Common myeloid progenitor, CD34-positive (primary cell): Measurements from ENCODE around the gene KDM1A.

Source experiments
- CTCF ChIA-PET: fragments of 350-600 bp; sonication (Branson Sonifier 250); formaldehyde crosslinking; loops from one replicate; lab custom pipeline; 2021; ENCODE audit warnings: antibody characterized with exemption; lab: Charles Lee
- POLR2A ChIA-PET: fragments of 350-600 bp; sonication (Branson Sonifier 250); formaldehyde crosslinking; loops from one replicate; lab custom pipeline; 2021; ENCODE audit warnings: antibody characterized with exemption; lab: Charles Lee
- DNase-seq, 3 donors: peaks; one replicate each; pipeline versions ENCODE4 v3.0.0 to v3.0.0-alpha.2; 2013
- H3K27ac ChIP-seq, 2 experiments: 1 replicate in 1 of 2; 2 replicates in 1 of 2; pipeline ENCODE4 v1.7.0; 2013; ENCODE audit warnings: inconsistent platforms in 2 of 2, low read length in 2 of 2, mild to moderate bottlenecking in 2 of 2, low read depth in 1 of 2, moderate library complexity in 1 of 2; ENCODE audit not compliant: severe bottlenecking in 2 of 2, insufficient read depth in 1 of 2, poor library complexity in 1 of 2
- H3K27me3 ChIP-seq, 5 experiments: replicated peaks in 2 of 5; 1 replicate in 3 of 5; 2 replicates in 2 of 5; pipeline versions ENCODE4 v1.6.1 to v1.7.0; 2013; ENCODE audit warnings: low read length in 4 of 5, mild to moderate bottlenecking in 2 of 5, moderate library complexity in 2 of 5, inconsistent platforms in 1 of 5; ENCODE audit not compliant: insufficient read depth in 5 of 5, control insufficient read depth in 4 of 5
- H3K36me3 ChIP-seq, 4 experiments: 1 replicate in 2 of 4; 2 replicates in 2 of 4; pipeline versions ENCODE4 v1.6.1 to v1.7.0; 2013; ENCODE audit warnings: low read length in 3 of 4, control low read depth in 1 of 4, mild to moderate bottlenecking in 1 of 4; ENCODE audit not compliant: control insufficient read depth in 4 of 4, insufficient read depth in 4 of 4
- H3K4me1 ChIP-seq, 4 experiments: 1 replicate in 3 of 4; 2 replicates in 1 of 4; pipeline versions ENCODE4 v1.6.1 to v1.7.1; 2013; ENCODE audit warnings: low read length in 3 of 4, mild to moderate bottlenecking in 3 of 4, control low read depth in 1 of 4, inconsistent platforms in 1 of 4, moderate library complexity in 1 of 4; ENCODE audit not compliant: control insufficient read depth in 4 of 4, insufficient read depth in 4 of 4; ENCODE audit errors: control extremely low read depth in 1 of 4
- H3K4me3 ChIP-seq, 7 experiments: 1 replicate in 4 of 7; 2 replicates in 3 of 7; pipeline versions ENCODE4 v1.5.1 to v1.7.0; 2013; ENCODE audit warnings: mild to moderate bottlenecking in 7 of 7, low read length in 6 of 7, moderate library complexity in 6 of 7, inconsistent platforms in 2 of 7, low read depth in 2 of 7, control low read depth in 1 of 7; ENCODE audit not compliant: insufficient read depth in 4 of 7, control insufficient read depth in 1 of 7; ENCODE audit errors: extremely low read depth in 1 of 7
- H3K9me3 ChIP-seq, 5 experiments: 1 replicate in 4 of 5; 2 replicates in 1 of 5; pipeline versions ENCODE4 v1.6.1 to v1.7.1; 2013; ENCODE audit warnings: low read length in 4 of 5, mild to moderate bottlenecking in 2 of 5, inconsistent platforms in 1 of 5, low read depth in 1 of 5, moderate library complexity in 1 of 5; ENCODE audit not compliant: control insufficient read depth in 4 of 5, insufficient read depth in 2 of 5; ENCODE audit errors: control extremely low read depth in 1 of 5
- WGBS: methylation state at CpG from one replicate; pipeline ENCODE4 v1.1.5; 2013; ENCODE audit not compliant: insufficient coverage; 5-methylcytosine and 5-hydroxymethylcytosine counted together

The KDM1A gene

GRCh38 chr1:23037081-23037740, 17.9 kb downstream of the KDM1A start:
- POLR2A ChIA-PET, result no interaction called here
- DNase-seq, result no peak
- H3K36me3 ChIP-seq, result peaks cover 6 to 11% (median 7%) of the 10 kb centered on the region in 4 experiments
- H3K27ac ChIP-seq, result no peak overlapping the region
- no peaks in the 10 kb centered on the region for H3K9me3 ChIP-seq
- CTCF ChIA-PET, result interaction anchor here (0.6 to 1.2 kb wide), 2 partner anchors 12 to 35 kb away, joined by 3 read pairs; no protein-coding TSS in a partner anchor
- H3K27me3 ChIP-seq, result no peaks in the 10 kb centered on the region
- H3K4me3 ChIP-seq, result no peak overlapping the region
- WGBS, result no CpG with 5 or more reads among the region's 4 CpGs
- no peaks in the 10 kb centered on the region for H3K4me1 ChIP-seq

GRCh38 chr1:23039308-23039826, 20.1 kb downstream of the KDM1A start:
- Histone ChIP-seq H3K27ac (no peak overlapping the region), H3K36me3 (peaks cover 7 to 12% (median 9%) of the 10 kb centered on the region in 4 experiments), H3K4me1 (no peaks in the 10 kb centered on the region), H3K27me3 (no peaks in the 10 kb centered on the region), H3K9me3 (no peaks in the 10 kb centered on the region), H3K4me3 (no peak overlapping the region)
- DNase-seq, result no peak
- 96% methylated on average over 4 of the region's 7 CpGs for WGBS
- CTCF ChIA-PET, result interaction anchor here (1.7 kb wide), 1 partner anchor 147 kb away, joined by 4 read pairs; no protein-coding TSS in a partner anchor
- POLR2A ChIA-PET, result no interaction called here

GRCh38 chr1:23040509-23040908, 21.2 kb downstream of the KDM1A start:
- ChIA-PET CTCF (interaction anchor here (0.7 to 1.7 kb wide), 4 partner anchors 13 to 146 kb away, joined by 3 to 4 read pairs (median 4); no protein-coding TSS in a partner anchor), POLR2A (interaction anchor here (0.6 kb wide), 1 partner anchor 60 kb away, joined by 4 read pairs; no protein-coding TSS in a partner anchor)
- WGBS, result 100% methylated on average over 4 of the region's 5 CpGs

DNA sequence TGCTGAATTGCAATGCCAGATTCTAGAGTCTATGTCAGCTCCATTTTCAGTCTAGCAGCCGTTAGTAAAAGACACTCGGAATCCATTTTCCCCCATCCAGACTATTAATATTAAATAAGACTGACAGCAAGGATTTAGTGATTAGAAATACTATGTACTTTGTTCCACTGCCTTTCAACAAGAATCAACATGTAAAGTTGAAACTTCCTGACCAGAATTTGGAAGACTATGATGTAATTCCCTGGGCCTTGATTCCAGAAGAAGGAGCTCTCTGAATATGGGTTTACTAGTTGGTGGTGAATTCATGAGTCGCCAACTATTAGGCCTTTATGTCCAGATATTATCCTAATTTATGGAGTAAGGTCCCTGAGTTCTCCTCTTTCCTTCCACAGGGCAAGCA, 24.8 kb downstream of the KDM1A start:
- no peaks in the 10 kb centered on the region for H3K9me3 ChIP-seq
- WGBS, result 100% methylated on average over 1 of the region's 3 CpGs
- H3K36me3 ChIP-seq, result peaks cover 9 to 11% (median 10%) of the 10 kb centered on the region in 4 experiments
- CTCF ChIA-PET, result interaction anchor here (0.6 to 1.4 kb wide), 2 partner anchors 11 to 12 kb away, joined by 3 to 5 read pairs; no protein-coding TSS in a partner anchor
- H3K27ac ChIP-seq, result no peak overlapping the region
- H3K4me3 ChIP-seq, result no peak overlapping the region
- no peaks in the 10 kb centered on the region for H3K27me3 ChIP-seq
- no peak for DNase-seq
- no peaks in the 10 kb centered on the region for H3K4me1 ChIP-seq
- POLR2A ChIA-PET, result no interaction called here

More at GRCh38 chr1:23040509-23040908, 21.2 kb downstream of the KDM1A start:
- Histone ChIP-seq H3K4me3 (no peak overlapping the region), H3K36me3 (peaks cover 9 to 13% (median 11%) of the 10 kb centered on the region in 4 experiments), H3K4me1 (no peaks in the 10 kb centered on the region), H3K27ac (no peak overlapping the region), H3K9me3 (no peaks in the 10 kb centered on the region), H3K27me3 (no peaks in the 10 kb centered on the region)
- DNase-seq, result no peak

GRCh38 chr1:23050201-23050600, 30.9 kb downstream of the KDM1A start:
- no peaks in the 10 kb centered on the region for H3K27me3 ChIP-seq
- peak overlapping the region in 1 of 2 experiments; percentile 14 for H3K27ac ChIP-seq
- no peak overlapping the region for H3K4me3 ChIP-seq
- CTCF ChIA-PET, result interaction anchor here (1.0 to 1.1 kb wide), 3 partner anchors 9 to 30 kb away, joined by 3 to 5 read pairs (median 3); no protein-coding TSS in a partner anchor
- H3K36me3 ChIP-seq, result peaks cover 15 to 36% (median 26%) of the 10 kb centered on the region in 4 experiments
- 88% methylated on average over 6 of the region's 7 CpGs for WGBS
- H3K4me1 ChIP-seq, result no peaks in the 10 kb centered on the region
- no peaks in the 10 kb centered on the region for H3K9me3 ChIP-seq
- POLR2A ChIA-PET, result no interaction called here
- no peak for DNase-seq

GRCh38 chr1:23051290-23051909, 32.1 kb downstream of the KDM1A start:
- H3K4me3 ChIP-seq, result no peak overlapping the region
- POLR2A ChIA-PET, result no interaction called here
- peaks cover 16 to 48% (median 31%) of the 10 kb centered on the region in 4 experiments for H3K36me3 ChIP-seq
- H3K4me1 ChIP-seq, result no peaks in the 10 kb centered on the region
- H3K9me3 ChIP-seq, result no peaks in the 10 kb centered on the region
- DNase-seq, result no peak
- H3K27ac ChIP-seq, result no peak overlapping the region
- H3K27me3 ChIP-seq, result no peaks in the 10 kb centered on the region
- 95% methylated on average over 2 of the region's 4 CpGs for WGBS
- CTCF ChIA-PET, result no interaction called here
